Measurements from ENCODE around the gene TERB1.
A peak's percentile ranks its signal among the peaks of the same experiment; 100 is the strongest.
"Not testable (repeated sequence)": the region's sequence is repeated elsewhere in the genome, so short reads cannot be mapped to it uniquely, and the experiment has no call there.

The TERB1 gene

GRCh38 chr16:66811043-66811442 is 9.7 kb upstream of the TERB1 start:
- no peak for DNase-seq

GRCh38 chr16:66810391-66810790 is 9.0 kb upstream of the TERB1 start:
- no peak for DNase-seq

GRCh38 chr16:66809765-66810164 is 8.4 kb upstream of the TERB1 start:
- DNase-seq = no peak

- peak; percentile 52 for DNase-seq
Measured at GRCh38 chr16:66802159-66802558, 775 bp upstream of the TERB1 start.

- DNase-seq = no peak
Measured at GRCh38 chr16:66800856-66801255, 528 bp downstream of the TERB1 start.

- no peak for DNase-seq
Measured at GRCh38 chr16:66798161-66798560, 3.2 kb downstream of the TERB1 start.

GRCh38 chr16:66793984-66794383 is 7.4 kb downstream of the TERB1 start:
- DNase-seq = not testable (repeated sequence)

GRCh38 chr16:66790130-66790733 is 11.2 kb downstream of the TERB1 start:
- no peak for DNase-seq

- DNase-seq = no peak
Measured at GRCh38 chr16:66787427-66787826, 14.0 kb downstream of the TERB1 start.

- no peak for DNase-seq
Measured at GRCh38 chr16:66786551-66786950, 14.8 kb downstream of the TERB1 start.

GRCh38 chr16:66776457-66776856 is 24.9 kb downstream of the TERB1 start:
- no peak for DNase-seq

- peak; percentile 70 for DNase-seq
Measured at GRCh38 chr16:66774981-66775380, 26.4 kb downstream of the TERB1 start.

GRCh38 chr16:66758086-66758485 is 43.3 kb downstream of the TERB1 start:
- no peak for DNase-seq

- DNase-seq = no peak
Measured at GRCh38 chr16:66754819-66755218, 46.6 kb downstream of the TERB1 start.

- DNase-seq = no peak
Measured at GRCh38 chr16:66754211-66754610, 47.2 kb downstream of the TERB1 start.

- DNase-seq = no peak
Measured at GRCh38 chr16:66752958-66753357, 48.4 kb downstream of the TERB1 start.

GRCh38 chr16:66752379-66752778 is 49.0 kb downstream of the TERB1 start:
- DNase-seq = no peak

GRCh38 chr16:66751992-66752322 is 49.4 kb downstream of the TERB1 start:
- DNase-seq = no peak

- peak; percentile 52 for DNase-seq
Measured at GRCh38 chr16:66751303-66751991, 49.9 kb downstream of the TERB1 start, which contains the start of gene DYNC1LI2. Gene DYNC1LI2, minus strand, starts transcription at chr16:66751609. Its CDS starts 18 bp downstream, at chr16:66751591.

- no peak for DNase-seq
Measured at GRCh38 chr16:66751053-66751302, 50.4 kb downstream of the TERB1 start.

- DNase-seq = no peak
Measured at GRCh38 chr16:66750279-66751052, 50.9 kb downstream of the TERB1 start.

- DNase-seq = peak; percentile 100
Measured at GRCh38 chr16:66746682-66747081, 54.7 kb downstream of the TERB1 start.

- peak; percentile 78 for DNase-seq
Measured at GRCh38 chr16:66746048-66746447, 55.3 kb downstream of the TERB1 start.
